ENCODE measurements around the gene LOC128125822.

The LOC128125822 gene

GRCh38 chr6:63558278-63558677 is 14.0 kb upstream of the LOC128125822 start:
- DNase-seq, result no peak

GRCh38 chr6:63560801-63561287 is 11.4 kb upstream of the LOC128125822 start:
- no peak for DNase-seq

- DNase-seq, result no peak
These were observed 11.0 kb upstream of the LOC128125822 start for GRCh38 chr6:63561288-63561687.

- no peak for DNase-seq
These were observed 9.0 kb upstream of the LOC128125822 start for GRCh38 chr6:63563235-63563634.

GRCh38 chr6:63565058-63565726 is 7.1 kb upstream of the LOC128125822 start:
- DNase-seq, result no peak

GRCh38 chr6:63565727-63566596 is 6.3 kb upstream of the LOC128125822 start:
- DNase-seq, result no peak

GRCh38 chr6:63567966-63568365 is 4.3 kb upstream of the LOC128125822 start:
- DNase-seq, result no peak

- no peak for DNase-seq
These were observed 778 bp upstream of the LOC128125822 start for GRCh38 chr6:63571361-63572043.

- DNase-seq, result no peak
These were observed 431 bp downstream of the LOC128125822 start for GRCh38 chr6:63572747-63573075.

GRCh38 chr6:63573076-63573898 is 1.0 kb downstream of the LOC128125822 start:
- peak; percentile 72 for DNase-seq

GRCh38 chr6:63573899-63574553 is 1.7 kb downstream of the LOC128125822 start:
- DNase-seq, result no peak

GRCh38 chr6:63574554-63574900 is 2.2 kb downstream of the LOC128125822 start:
- DNase-seq, result no peak

- DNase-seq, result no peak
These were observed 4.0 kb downstream of the LOC128125822 start for GRCh38 chr6:63576147-63576772.

GRCh38 chr6:63576985-63577712 is 4.9 kb downstream of the LOC128125822 start:
- DNase-seq, result no peak

GRCh38 chr6:63578757-63579156 is 6.5 kb downstream of the LOC128125822 start:
- DNase-seq, result no peak

- DNase-seq, result no peak
These were observed 7.8 kb downstream of the LOC128125822 start for GRCh38 chr6:63579937-63580703.

- DNase-seq, result no peak
These were observed 8.4 kb downstream of the LOC128125822 start for GRCh38 chr6:63580704-63580961.

- DNase-seq, result no peak
These were observed 9.2 kb downstream of the LOC128125822 start for GRCh38 chr6:63581355-63582013.

- no peak for DNase-seq
These were observed 10.4 kb downstream of the LOC128125822 start for GRCh38 chr6:63582579-63583231.

All from activated T-cell treated with anti-CD3 and anti-CD28 coated beads, Interleukin-2, amount 50 U/mL, for 1 hour (primary cell).